Measurements from ENCODE around the gene SMCO2.
A peak's percentile ranks its signal among the peaks of the same experiment; 100 is the strongest.

Gene SMCO2

GRCh38 chr12:27446436-27446835 lies at the start of gene SMCO2:
SMCO2 (plus strand) TSS chr12:27446736; CDS start chr12:27470632, 23,896 bp downstream.
- no peak for DNase-seq

DNA sequence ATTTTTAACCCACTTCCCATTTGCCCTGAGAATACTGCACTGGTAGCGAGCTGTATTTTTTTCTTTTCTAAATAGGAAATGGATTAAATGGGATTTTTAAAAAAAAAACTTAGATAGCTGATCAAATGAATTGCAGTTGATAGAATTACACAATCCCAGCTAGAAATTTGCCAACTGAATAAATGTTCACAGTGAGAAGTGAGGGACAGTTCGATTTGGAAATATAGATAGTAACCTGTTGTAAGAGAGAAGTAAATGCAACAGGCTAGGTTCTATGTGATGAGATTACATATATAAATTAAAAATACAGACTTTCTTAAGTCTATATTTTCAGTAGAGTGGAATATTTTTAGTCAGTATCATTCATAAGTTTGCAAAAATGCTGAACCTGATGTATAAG lies 48.1 kb upstream of the SMCO2 start:
- no peak for DNase-seq

GRCh38 chr12:27399074-27399473 lies 47.5 kb upstream of the SMCO2 start:
- DNase-seq, result no peak

DNA sequence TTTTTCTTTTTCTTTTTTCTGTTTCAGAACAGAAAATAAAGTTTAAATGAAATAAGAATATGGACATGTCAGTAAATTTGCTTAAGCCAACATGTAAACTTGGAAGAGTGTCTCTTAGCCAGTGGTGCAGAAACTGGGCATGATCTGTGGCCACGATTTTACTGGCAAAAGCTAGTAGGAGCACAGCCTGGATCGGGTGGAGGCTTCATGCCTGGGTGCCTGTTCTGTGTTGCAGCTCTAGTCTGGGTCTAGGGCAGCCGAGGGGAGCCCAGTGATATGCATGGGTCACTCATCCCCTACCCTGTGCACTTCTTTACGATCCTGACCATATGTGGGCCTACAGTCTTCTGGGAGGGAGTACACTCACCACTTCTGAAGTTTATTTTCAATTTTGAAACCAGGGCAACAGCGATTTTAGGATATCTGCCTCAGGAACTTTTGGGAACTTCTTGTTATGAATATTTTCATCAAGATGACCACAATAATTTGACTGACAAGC lies 45.6 kb upstream of the SMCO2 start:
- DNase-seq, result no peak

DNA sequence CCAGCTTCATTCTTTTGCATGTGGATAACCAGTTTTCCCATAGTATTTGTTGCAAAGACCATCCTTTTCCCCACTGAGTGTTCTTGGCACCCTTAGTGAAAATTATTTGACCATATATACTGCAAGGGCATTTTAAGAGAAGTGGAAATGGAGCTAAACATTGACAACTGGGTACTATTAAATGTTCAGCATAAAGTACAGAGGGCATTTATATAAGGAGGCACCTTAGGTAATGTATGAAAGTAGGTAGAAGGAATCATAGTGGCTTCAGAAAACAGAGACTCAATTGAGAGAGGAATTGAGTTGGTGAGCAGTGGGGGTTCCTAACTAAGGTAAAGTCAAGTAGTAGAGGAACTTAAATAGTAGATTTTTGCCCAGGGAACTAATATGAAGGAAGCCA lies 34.5 kb upstream of the SMCO2 start:
- DNase-seq, result no peak

GRCh38 chr12:27422697-27423096 lies 23.8 kb upstream of the SMCO2 start:
- no peak for DNase-seq

DNA sequence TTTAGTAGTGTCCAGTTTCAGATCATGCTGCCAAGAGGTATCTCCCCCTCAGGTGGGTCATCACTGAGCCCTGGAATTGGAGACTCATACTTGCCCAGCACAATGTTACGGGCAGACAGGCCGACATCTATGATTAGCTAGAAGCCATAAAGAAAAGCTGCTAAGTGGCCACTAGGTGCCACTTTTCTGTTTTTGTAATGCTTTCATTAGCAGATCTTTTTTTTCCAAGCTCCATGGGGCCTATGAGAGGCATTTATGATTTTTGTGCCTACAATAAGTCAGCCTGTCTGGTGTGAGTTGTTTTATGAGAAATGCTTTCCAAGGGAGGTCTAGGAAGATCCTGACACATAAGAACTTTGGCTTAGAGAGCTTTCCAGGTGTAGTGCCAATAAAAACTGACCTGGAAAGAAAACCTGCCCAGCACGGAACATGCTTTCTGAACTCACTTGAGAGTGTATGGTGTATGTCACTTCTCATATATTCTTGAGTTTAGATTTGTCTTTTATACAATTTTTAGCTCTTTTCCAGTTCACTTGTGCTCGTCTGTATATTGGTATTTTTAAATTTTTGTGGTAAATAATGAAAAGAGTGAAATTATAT lies 21.8 kb upstream of the SMCO2 start:
- peak; percentile 78 for DNase-seq

DNA sequence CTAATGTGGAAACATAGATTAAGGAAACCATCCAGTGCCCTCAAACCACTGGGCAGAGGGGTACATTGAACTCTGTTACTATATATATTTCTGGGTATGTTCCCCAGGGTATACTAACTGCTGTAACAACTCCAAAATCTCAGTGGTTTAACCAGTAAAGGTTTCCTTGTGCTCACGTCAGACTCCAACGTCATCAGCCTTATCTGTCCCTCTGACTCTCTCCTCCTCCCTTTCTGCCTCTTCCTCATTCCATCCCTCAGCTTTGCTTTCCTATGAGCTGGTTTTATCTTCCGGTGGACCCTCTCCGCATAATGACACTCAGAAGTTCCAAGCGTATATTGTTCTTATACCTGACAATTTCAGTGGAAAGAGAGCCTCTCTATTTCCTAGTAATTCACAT lies 21.2 kb upstream of the SMCO2 start:
- DNase-seq, result peak; percentile 51

GRCh38 chr12:27426743-27427487 lies 19.6 kb upstream of the SMCO2 start:
- DNase-seq, result no peak

GRCh38 chr12:27427824-27428223 lies 18.7 kb upstream of the SMCO2 start:
- DNase-seq, result no peak

- no peak for DNase-seq
Observed at GRCh38 chr12:27428466-27428865, 18.1 kb upstream of the SMCO2 start.

DNA sequence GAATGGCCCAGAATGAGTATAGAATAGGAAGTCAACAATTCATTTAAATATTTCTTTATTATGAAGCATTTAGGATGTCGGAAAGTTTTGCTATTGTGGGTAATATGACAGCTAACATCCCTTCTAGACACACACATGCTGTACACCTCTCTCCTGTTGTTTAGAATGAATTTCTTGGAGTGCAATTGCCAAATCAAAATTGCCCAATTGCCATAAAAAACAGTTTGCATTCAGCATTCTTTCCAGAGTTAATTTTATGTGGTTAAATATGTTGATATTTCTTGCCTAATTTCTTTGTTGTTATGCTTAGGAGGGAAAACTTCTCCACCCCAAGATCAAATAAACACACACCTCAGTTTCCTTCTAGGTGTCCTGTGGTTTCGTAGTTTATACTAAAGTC lies 16.9 kb upstream of the SMCO2 start:
- DNase-seq, result no peak

GRCh38 chr12:27431185-27431584 lies 15.4 kb upstream of the SMCO2 start:
- DNase-seq, result no peak

- DNase-seq, result peak; percentile 60
Observed at GRCh38 chr12:27434673-27435565, 11.6 kb upstream of the SMCO2 start.

GRCh38 chr12:27436029-27436428 lies 10.5 kb upstream of the SMCO2 start:
- no peak for DNase-seq

DNA sequence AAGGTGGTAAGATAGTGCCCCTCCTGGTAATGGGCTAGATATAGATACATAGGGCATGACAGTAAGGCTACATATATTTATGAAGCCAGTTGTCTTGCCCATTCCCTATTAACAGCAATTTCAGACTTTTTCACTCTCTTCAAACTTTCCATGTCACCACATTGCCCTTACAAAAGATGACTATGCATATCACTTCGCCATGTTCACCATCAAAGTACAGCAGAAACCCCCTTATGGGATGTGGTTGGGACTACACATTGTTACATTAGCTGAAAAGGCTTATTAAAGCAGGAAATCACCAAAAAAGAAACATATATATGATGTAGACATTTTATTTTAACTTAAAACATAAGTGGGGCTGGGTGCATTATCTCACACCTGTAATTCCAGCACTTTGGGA lies 9.8 kb upstream of the SMCO2 start:
- DNase-seq, result no peak

DNA sequence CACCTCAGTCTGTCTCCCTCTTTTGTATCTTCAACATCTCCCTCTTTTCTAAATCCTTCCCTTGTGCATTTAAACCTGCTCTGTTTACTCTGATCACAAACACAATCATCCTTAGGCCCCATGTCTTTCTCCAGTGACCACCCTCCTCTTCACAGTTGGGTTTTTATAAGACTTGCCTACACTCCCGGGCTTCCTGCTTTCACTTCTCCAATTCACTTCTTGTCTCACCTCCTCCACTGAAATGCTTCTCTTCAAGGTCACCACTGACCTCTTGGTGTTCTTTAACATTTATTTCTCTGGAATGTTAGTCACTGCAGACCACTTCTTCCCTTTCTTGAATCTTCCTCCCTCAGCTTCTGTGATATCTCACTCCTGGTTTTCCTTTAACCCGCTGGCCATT lies 8.7 kb upstream of the SMCO2 start:
- DNase-seq, result peak; percentile 35

GRCh38 chr12:27447761-27448160 lies 1.2 kb downstream of the SMCO2 start:
- DNase-seq, result no peak

- no peak for DNase-seq
Observed at GRCh38 chr12:27449026-27449425, 2.5 kb downstream of the SMCO2 start.

DNA sequence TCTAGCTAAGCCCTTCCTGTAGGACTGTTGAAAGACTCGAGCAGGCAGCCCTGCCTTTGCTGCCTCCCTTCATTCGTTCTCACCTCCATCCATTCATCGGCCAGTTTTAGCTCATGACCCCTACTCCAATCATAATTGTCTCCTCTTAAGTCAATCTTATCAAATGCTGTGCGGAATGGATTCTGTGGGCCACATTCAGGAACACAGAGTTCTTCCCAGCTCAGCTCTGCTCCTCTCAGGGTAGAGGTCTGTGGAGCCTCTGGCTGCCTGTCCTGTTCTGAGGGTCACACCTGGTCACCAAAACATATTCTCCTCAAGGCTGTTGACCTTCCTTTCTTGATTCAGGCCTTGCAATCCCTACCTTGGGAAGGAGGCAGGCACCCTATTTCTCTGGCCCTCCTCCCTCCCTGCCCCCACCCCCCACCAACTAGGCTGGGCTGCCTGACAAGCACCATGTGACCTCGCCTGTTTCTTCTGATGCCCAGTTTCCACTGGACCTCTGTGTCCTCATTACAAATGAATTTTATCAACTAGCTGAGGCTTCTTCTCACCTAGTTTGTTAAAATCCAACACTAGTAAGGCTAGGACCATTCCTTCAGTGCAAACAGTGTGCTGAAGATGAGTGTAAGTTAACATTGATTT lies 3.5 kb downstream of the SMCO2 start:
- no peak for DNase-seq

- DNase-seq, result no peak
Observed at GRCh38 chr12:27451036-27451825, 4.7 kb downstream of the SMCO2 start.

DNA sequence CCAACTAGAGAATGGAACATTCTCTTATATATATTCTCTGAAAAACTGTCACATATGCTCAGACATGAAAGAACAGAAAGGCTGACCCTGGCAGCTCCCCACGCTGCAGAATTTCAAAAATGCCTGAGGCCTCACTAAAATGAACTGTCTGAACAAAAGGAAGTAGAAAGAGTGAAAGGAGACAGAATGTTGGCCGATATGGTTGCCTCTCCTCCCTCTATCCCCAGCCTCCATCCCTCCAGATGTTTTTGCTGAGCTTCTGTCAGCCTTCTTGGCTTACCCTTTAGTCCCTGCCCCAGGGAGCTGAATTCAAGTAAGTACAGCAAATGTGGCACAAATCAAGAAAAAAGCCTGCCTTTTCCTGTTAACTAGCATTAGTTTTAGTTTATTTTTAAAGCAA lies 6.9 kb downstream of the SMCO2 start:
- no peak for DNase-seq

All from OCI-M1 (cell line).